SKM-1 treated with dmso at 0.1 percent for 144 hours (cell line): ENCODE results near the gene KCNH3.

ENCODE experiments used
- DNase-seq: peaks from one replicate; lab custom pipeline; 2025; ENCODE audit not compliant: unreplicated experiment; lab: John Stamatoyannopoulos, UW

Gene KCNH3

DNA sequence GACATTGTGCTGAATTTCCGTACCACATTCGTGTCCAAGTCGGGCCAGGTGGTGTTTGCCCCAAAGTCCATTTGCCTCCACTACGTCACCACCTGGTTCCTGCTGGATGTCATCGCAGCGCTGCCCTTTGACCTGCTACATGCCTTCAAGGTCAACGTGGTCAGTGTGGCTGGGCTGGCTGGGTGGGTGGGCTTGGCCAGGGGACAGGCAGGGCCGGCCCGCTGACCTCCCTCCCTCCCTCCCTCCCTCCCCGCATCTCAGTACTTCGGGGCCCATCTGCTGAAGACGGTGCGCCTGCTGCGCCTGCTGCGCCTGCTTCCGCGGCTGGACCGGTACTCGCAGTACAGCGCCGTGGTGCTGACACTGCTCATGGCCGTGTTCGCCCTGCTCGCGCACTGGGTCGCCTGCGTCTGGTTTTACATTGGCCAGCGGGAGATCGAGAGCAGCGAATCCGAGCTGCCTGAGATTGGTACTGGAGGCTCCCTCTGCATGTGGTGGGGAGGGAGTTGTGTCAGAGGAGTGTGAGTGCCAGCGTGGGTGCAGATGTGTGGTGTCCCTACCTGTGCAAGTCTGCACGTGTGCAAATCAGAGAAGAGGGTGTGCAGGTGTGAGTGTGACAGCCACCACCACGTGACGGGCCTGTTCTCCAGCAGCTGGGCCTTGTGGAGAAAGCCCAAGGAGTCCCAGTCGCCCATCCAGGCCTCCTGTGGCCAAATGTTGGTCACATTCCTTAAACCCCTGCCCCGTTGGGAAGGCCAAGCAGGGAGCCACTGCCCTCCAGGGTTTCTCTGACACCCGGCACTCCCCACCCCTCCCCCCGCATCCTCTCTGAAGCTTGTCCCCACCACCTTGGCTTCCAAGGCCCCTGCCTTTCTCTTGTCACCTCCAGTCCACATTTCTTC lies 5.3 kb downstream of the KCNH3 start:
- no peak for DNase-seq

DNA sequence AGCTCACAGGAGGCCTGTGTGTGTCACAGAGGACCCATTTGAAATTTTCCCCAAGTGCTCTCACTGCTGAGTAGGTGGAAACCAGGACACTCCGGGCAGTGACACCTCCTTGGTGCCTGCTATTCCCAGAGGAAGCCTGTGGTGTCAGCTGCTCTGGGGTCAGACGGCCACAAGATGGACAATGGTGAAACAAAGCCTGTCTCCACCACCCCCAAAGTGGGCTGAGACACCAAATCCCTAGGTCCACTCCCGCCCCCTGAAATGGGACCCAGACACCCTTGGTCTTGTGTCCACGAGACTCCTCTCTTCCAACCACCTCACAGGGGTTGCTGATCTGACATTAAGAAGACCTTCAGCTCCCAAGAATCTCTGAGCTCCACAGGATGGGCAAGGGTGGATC lies 7.0 kb downstream of the KCNH3 start:
- DNase-seq, result no peak

DNA sequence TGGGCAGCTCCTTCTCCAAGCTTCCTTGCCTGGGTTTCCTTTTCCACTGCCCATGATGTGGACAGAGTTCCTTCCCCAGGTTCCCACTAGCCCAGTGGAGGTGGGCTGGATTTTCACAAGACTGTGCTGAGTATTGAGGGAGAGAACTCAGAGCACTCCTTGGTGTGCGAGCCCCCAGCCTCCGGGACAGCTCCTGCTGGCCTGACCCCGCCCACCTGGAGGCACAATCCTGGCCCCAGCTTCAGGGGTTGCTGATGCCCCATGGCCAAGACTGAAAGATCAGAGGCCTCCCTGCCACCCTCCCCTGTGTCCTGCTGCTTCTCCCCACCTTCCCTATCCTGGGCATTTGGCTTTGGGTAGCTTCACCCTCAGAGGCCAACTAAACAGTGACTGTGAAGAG lies 7.7 kb downstream of the KCNH3 start:
- DNase-seq, result no peak

DNA sequence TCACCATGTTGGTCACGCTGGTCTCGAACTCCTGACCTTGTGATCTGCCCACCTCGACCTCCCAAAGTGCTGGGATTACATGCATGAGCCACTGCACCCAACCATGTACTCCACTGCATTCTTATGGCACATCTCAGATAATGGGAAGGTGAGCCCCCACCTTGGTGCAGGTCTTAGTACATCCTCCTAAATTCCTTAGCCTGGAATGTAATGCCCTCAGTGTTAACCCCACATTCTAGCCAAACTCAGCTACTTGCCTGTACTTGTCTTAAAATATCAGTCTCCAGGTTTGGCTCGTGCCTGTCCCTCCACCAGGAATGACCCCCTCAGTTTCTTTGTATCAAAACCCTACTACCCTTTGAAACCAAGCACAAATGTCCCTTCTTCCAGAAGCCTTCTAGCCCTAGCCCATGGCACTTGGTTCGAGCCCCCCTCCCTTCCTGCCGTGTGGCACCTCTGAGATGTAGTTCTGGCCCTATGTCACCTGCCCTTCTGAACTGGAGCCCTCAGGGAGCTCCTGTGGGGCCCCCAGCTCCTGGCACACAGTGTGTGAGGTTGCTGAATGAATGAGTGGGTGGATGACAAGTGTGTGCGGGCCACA lies 8.4 kb downstream of the KCNH3 start:
- no peak for DNase-seq

DNA sequence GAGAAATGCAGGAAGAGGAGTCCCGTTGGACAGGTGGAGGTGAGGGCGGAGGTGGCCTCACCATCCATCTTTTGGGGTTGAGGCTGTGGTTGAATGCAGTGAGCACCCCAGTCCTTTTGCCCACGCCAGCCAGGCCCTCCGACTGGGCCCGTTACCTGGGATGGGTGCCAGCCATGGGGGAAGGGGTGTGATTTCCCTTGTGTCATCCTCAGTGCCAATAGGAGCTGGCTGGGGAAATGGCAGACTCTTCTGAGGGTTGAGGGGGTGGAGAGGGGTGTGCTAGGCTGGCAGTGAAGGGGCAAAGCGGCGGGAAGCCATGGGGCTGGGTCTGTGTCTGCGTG lies 9.6 kb downstream of the KCNH3 start:
- no peak for DNase-seq

DNA sequence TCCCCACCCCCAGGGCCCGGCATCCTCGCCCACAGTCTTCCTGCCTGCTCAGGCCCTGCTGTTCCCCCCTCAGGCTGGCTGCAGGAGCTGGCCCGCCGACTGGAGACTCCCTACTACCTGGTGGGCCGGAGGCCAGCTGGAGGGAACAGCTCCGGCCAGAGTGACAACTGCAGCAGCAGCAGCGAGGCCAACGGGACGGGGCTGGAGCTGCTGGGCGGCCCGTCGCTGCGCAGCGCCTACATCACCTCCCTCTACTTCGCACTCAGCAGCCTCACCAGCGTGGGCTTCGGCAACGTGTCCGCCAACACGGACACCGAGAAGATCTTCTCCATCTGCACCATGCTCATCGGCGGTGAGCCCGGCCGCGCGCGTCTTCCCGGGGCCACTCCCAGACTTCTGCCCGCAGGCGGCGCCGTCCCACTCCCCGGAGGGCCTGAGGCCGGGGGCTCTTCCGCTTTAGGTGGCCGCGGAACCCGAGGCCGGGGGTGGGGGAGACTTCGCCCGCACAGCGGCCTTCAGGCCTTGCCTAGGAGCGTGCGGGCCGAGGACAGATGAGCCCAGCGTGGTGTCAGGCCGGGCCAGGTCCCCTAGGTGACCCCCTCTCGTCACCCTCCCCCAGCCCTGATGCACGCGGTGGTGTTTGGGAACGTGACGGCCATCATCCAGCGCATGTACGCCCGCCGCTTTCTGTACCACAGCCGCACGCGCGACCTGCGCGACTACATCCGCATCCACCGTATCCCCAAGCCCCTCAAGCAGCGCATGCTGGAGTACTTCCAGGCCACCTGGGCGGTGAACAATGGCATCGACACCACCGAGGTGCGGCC lies 10.2 kb downstream of the KCNH3 start:
- DNase-seq, result no peak

DNA sequence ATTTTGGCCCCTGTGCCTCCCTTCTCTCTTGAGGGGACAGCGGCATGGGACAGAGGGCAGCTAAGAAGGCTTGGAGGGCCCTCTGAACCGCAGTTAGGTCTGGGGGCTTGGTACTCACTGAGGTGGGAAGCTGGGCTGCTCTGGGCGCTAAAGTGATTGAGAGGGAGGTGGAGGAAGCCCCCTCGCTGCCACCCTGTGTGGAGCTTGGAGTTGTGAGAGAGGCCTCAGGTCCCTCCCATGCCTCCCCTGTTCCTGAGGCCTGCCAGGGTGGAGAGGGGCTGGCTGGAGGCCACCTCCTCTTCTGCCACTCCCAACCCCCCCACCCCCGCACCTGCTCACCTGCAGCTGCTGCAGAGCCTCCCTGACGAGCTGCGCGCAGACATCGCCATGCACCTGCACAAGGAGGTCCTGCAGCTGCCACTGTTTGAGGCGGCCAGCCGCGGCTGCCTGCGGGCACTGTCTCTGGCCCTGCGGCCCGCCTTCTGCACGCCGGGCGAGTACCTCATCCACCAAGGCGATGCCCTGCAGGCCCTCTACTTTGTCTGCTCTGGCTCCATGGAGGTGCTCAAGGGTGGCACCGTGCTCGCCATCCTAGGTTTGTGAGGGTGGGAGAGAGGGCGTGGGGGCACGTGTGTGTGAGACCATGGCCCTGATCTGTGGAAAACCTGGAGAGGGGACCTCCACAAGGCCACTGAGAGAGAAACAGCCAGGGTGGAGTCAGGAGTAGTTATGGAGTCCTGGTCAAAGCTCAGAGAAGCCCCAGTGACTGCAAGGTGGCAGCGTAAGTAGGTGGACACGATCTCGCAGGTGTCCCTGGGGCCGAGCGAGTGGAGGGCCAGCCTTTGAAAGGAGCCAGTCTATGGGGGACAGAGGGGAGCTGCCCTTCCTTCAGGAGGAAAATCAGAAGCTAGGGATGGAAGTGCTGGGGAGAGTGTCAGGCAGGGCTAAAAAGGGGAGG lies 11.2 kb downstream of the KCNH3 start:
- no peak for DNase-seq

DNA sequence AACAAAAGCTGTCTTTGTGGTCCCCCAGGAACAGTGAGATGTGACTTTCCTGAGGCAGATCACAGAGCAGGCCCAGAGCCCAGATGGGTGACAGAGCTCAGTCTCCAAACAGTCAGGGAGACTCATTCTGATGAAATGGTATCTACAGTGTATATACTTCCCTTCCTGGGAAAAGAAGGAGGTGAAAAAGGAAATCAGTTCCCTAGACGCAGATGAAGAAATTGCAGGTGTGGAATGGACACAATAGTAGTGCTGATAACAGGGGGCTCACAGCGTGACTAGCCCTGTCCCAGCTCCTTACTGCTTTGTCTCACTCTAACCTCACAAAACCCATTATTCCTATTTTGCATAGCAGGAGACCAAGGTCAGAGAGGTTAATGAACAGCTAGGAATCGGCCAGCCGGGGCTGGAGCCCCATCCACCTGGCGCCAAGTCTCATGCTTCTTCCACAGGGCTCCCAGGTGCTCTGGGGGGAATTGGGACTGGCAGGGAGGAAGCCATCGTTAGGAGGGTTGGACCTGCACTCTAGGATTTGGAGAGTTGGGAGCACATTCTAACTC lies 11.9 kb downstream of the KCNH3 start:
- no peak for DNase-seq

DNA sequence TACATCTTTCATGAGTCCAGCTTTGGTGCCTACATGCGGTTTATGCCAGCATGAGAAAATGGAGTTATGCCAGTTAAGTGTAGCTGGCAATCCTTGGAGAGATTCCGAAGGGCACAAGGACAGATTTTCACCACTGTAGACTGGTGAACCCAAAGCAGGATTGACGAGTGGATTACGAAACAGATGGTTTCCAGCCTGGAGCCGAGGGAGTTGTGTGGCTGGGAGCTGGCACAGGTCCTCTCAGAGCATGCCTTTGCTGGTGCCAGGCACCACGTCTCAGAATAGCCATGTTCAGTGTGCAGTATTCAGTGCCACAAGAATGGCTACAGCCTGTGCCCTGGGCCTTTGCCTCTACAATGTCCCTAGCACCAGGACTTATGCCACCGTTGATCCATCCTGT lies 13.2 kb downstream of the KCNH3 start:
- no peak for DNase-seq

DNA sequence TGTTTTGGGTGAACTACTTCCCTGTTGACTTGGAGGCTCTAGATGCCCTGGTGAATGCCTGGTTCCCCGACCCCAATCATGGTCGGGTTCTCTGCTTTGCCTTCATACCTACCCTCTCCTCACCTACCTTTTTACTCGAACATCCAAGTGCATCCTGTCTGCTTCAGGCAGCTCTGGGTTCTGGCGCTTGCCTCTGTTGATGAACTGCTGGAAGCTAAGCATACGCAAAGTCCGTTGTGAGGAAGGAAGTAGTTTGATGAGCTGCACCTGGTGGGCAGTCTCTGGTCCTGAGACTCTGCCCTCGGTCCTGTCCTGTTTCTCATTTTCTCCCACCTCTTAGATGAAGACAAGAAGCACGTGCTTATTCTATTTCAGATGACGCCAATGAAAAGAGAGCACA lies 13.6 kb downstream of the KCNH3 start:
- no peak for DNase-seq

DNA sequence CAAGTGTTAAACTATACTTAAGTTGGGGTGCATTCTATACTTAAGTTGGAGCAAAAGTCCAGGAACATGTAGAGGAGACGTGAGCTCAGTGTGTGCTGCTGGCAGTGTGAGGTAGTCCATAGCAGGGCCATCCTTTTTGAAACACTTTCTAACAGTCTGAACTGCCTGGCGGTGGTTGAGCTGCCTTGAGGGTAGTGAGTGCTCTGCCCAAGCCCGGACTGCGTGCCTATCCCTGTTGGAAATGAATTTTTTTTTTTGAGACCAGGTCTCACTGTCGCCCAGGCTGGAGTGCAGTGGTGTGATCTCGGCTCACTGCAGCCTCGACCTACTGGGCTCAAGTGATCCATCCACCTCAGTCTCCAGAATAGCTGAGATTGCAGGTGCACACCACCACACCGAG lies 14.1 kb downstream of the KCNH3 start:
- DNase-seq, result no peak

DNA sequence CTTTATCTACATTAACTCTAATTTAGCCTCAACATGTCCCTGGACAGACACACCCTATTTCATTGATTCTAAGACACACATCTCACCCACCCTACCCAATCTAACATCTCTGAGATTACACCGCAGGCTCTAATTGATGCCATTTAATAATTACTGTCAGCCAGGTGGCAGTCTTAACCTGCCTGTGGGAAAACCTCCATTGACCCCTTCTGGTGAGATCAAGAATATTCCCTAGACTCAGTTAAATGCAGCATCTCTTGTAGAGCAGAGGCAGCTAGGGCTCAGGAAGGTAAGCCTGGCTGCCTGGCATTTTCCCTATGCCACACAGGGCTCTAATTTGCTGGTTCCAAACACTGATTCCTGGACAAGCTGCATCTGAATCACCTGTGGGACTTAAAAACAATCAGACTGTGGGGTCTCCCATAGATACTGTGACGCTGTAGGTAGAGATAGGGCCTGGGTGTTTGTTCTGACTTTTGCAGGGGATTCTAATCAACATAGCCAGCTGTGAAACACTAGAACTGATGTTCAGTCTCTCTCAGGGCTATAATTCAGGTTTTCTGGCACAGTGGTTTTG lies 14.8 kb downstream of the KCNH3 start:
- no peak for DNase-seq

DNA sequence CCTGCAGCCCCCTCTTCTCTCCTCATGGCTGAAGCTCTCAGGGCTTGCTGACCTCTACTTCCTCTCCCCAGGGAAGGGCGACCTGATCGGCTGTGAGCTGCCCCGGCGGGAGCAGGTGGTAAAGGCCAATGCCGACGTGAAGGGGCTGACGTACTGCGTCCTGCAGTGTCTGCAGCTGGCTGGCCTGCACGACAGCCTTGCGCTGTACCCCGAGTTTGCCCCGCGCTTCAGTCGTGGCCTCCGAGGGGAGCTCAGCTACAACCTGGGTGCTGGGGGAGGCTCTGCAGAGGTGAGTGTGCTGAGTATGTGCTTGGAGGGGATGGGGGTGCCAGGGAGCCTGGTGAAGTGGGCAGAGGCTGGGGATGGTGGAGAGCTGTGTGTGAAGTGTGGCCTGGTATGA lies 15.4 kb downstream of the KCNH3 start:
- DNase-seq, result no peak

DNA sequence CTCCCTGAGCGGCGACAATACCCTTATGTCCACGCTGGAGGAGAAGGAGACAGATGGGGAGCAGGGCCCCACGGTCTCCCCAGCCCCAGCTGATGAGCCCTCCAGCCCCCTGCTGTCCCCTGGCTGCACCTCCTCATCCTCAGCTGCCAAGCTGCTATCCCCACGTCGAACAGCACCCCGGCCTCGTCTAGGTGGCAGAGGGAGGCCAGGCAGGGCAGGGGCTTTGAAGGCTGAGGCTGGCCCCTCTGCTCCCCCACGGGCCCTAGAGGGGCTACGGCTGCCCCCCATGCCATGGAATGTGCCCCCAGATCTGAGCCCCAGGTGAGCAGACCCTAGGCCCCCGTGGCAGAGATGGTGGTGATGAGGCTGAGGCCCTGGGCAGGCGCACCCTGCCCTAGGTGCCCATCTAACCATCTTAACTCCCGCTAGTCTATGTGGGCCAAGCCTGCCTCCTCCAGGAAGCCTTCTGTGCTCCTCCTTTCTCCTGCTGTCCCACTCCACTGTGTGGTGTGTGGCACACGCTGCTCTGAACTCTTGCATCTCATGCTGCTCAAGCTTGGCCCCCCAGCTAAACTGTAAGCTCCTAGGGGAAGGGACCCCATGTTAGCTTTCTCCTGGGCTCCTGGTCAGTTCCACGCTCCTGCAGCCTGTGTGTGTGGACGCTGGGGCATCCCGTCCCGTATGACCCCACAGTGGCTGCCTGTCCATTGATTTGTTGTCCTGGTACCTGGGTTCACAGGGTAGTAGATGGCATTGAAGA lies 17.0 kb downstream of the KCNH3 start:
- DNase-seq, result no peak

DNA sequence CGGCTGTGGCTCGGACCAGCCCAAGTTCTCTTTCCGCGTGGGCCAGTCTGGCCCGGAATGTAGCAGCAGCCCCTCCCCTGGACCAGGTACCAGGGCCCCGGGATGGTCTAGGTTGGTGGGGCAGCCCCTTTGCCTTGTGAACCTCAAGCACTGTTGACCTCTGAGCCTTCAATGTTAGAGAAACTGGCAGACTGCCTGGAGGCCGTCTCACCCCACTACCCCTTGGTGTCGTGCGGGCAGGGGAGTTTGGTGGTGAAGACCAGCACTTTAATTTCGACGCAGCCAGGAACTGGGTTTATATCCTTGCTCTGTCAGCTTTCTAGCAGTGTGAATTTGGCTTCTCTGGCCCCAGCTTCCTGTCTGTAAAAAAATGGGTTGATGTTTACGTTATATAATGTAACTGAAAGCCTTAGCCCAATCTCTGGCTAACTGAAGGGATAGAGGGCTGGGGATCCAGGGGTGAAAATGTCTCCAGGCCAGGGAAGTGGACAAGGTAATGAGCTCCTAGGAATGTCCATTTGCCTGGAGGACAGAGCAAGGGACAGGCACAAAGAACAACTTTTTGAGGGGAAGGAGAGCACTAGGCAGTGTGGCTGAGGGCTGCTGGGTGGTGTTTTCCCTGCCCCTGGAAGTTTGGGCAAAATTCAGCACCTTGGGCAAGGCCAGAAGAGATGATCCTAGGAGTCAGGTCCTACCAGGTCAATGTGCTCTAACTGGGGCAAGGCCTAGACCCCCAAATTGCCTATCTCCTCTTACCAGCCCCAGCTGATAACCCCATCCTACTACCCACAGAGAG lies 17.8 kb downstream of the KCNH3 start:
- no peak for DNase-seq

DNA sequence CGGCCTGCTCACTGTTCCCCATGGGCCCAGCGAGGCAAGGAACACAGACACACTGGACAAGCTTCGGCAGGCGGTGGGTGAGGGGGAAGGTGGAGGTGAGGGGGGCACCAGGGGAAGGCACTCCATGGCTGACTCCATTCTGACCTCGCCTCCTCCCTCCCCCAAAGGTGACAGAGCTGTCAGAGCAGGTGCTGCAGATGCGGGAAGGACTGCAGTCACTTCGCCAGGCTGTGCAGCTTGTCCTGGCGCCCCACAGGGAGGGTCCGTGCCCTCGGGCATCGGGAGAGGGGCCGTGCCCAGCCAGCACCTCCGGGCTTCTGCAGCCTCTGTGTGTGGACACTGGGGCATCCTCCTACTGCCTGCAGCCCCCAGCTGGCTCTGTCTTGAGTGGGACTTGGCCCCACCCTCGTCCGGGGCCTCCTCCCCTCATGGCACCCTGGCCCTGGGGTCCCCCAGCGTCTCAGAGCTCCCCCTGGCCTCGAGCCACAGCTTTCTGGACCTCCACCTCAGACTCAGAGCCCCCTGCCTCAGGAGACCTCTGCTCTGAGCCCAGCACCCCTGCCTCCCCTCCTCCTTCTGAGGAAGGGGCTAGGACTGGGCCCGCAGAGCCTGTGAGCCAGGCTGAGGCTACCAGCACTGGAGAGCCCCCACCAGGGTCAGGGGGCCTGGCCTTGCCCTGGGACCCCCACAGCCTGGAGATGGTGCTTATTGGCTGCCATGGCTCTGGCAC lies 18.5 kb downstream of the KCNH3 start:
- no peak for DNase-seq

DNA sequence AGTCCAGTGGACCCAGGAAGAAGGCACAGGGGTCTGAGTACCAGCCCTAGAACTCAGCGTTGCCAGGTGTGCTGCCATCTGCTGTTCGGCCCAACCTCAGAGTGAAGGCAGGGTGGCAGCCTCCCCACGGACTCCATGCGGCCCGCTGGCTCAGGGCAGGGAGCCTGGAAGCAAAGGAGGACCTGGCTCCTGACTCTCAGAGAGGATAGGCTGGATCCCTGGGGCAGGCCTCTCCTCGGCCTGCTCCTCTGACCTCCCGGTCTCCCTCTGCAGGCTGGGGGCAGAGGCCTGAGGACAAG lies 19.0 kb downstream of the KCNH3 start:
- no peak for DNase-seq

DNA sequence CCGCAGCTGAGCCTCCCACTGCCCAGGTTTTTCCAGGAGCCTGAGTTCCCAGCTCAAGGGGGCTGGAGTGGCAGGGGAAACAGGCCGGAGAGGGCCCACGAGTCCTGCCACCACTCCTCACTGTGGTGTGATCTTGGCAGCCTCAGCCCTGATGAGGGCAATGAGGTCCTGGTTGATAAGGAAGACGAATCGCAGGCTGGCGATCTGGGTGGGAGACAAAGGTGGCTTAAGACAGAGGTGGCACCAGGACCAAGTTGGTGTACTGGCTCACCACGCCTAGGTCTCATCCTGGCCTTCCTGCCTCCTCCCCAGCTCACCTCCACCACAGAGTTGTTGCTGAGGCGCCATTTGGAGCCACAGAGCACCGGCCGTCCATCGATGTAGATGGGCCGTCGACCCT lies 19.7 kb downstream of the KCNH3 start:
- DNase-seq, result no peak
